Ramos (cell line): ENCODE data around the gene POLR1E.
"Not testable (repeated sequence)": the region's sequence is repeated elsewhere in the genome, so short reads cannot be mapped to it uniquely, and the experiment has no call there.

Experiments used
- in situ Hi-C: fragments of 300-500 bp; cut with MboI; formaldehyde crosslinking; loops from one replicate; pipeline ENCODE4 v1.14.3; 2022; ENCODE audit warnings: low sequenced_read_pairs; ENCODE audit not compliant: unreplicated experiment

POLR1E gene

GRCh38 chr9:37464426-37465248, 21.1 kb upstream of the POLR1E start:
- in situ Hi-C loops = no loop called here

- in situ Hi-C loops = no loop called here
Measured at GRCh38 chr9:37465249-37466036, 20.3 kb upstream of the POLR1E start, which contains the start of gene ZBTB5. Gene ZBTB5 (minus strand): TSS chr9:37465450. CDS start chr9:37442551, 22,899 bp downstream.

GRCh38 chr9:37466037-37466709, 19.6 kb upstream of the POLR1E start:
- in situ Hi-C loops = no loop called here

- in situ Hi-C loops = not testable (repeated sequence)
Measured at GRCh38 chr9:37467530-37467929, 18.2 kb upstream of the POLR1E start.

- in situ Hi-C loops = no loop called here
Measured at GRCh38 chr9:37468620-37469019, 17.1 kb upstream of the POLR1E start.

- in situ Hi-C loops = loop anchor here (10.0 kb wide), 1 partner anchor 433 kb away; the partner anchor contains the start of gene SLC25A51
Measured at GRCh38 chr9:37471942-37472684, 13.6 kb upstream of the POLR1E start.

GRCh38 chr9:37473982-37474381, 11.8 kb upstream of the POLR1E start:
- in situ Hi-C loops = loop anchor here (10.0 kb wide), 1 partner anchor 431 kb away; the partner anchor contains the start of gene SLC25A51

GRCh38 chr9:37474438-37474837, 11.3 kb upstream of the POLR1E start:
- in situ Hi-C loops = loop anchor here (10.0 kb wide), 1 partner anchor 430 kb away; the partner anchor contains the start of gene SLC25A51

- in situ Hi-C loops = loop anchor here (10.0 kb wide), 1 partner anchor 428 kb away; the partner anchor contains the start of gene SLC25A51
Measured at GRCh38 chr9:37476930-37477329, 8.8 kb upstream of the POLR1E start.

GRCh38 chr9:37477443-37477842, 8.3 kb upstream of the POLR1E start:
- in situ Hi-C loops = loop anchor here (10.0 kb wide), 1 partner anchor 427 kb away; the partner anchor contains the start of gene SLC25A51

- in situ Hi-C loops = loop anchor here (10.0 kb wide), 1 partner anchor 427 kb away; the partner anchor contains the start of gene SLC25A51
Measured at GRCh38 chr9:37477987-37478619, 7.6 kb upstream of the POLR1E start.

- in situ Hi-C loops = loop anchor here (10.0 kb wide), 1 partner anchor 114 kb away; the partner anchor contains the start of gene TOMM5
Measured at GRCh38 chr9:37480759-37481158, 5.0 kb upstream of the POLR1E start.

GRCh38 chr9:37486256-37486615, 488 bp downstream of the POLR1E start:
- in situ Hi-C loops = loop anchor here (10.0 kb wide), 1 partner anchor 109 kb away; the partner anchor contains the start of gene TOMM5

GRCh38 chr9:37486616-37487548, 1.1 kb downstream of the POLR1E start:
- in situ Hi-C loops = loop anchor here (10.0 kb wide), 1 partner anchor 108 kb away; the partner anchor contains the start of gene TOMM5

GRCh38 chr9:37491939-37492338, 6.2 kb downstream of the POLR1E start:
- in situ Hi-C loops = no loop called here

- in situ Hi-C loops = no loop called here
Measured at GRCh38 chr9:37495571-37495970, 9.8 kb downstream of the POLR1E start.

GRCh38 chr9:37496020-37496419, 10.3 kb downstream of the POLR1E start:
- in situ Hi-C loops = no loop called here

- in situ Hi-C loops = no loop called here
Measured at GRCh38 chr9:37497320-37497719, 11.6 kb downstream of the POLR1E start.
